Lower leg skin (tissue), 4 donors: Measurements from ENCODE around the gene TRPM3. TPM values are rescaled to one million over a fixed set of nuclear protein-coding genes. Genes with fewer than 3 reads are reported as not detected.
"Not testable (repeated sequence)": the region's sequence is repeated elsewhere in the genome, so short reads cannot be mapped to it uniquely, and the experiment has no call there.

Source experiments
- DNase-seq, 2 donors: peaks; one replicate each; pipeline ENCODE4 v3.0.0-alpha.2; 2019; ENCODE audit warnings: low spot score in 2 of 2
- H3K4me3 ChIP-seq: fragments of 200-600 bp; sonication (generic); 2 replicates; pipeline ENCODE4 v1.5.1; 2017; ENCODE audit warnings: mild to moderate bottlenecking, low read depth; ENCODE audit not compliant: poor library complexity, severe bottlenecking
- CTCF ChIP-seq, 3 donors: fragments of 450-650 bp; IDR thresholded peaks; one replicate each; pipeline ENCODE4 v1.5.1; 2016; ENCODE audit warnings: antibody characterized with exemption in 3 of 3, mild to moderate bottlenecking in 3 of 3, moderate library complexity in 2 of 3
- POLR2A ChIP-seq, 2 donors: fragments of 450-650 bp; IDR thresholded peaks; one replicate each; pipeline ENCODE4 v1.6.1; 2016 to 2017; ENCODE audit warnings: antibody characterized with exemption in 2 of 2, mild to moderate bottlenecking in 1 of 2, moderate library complexity in 1 of 2
- WGBS, 2 donors: methylation state at CpG; one replicate each; pipeline ENCODE4 v1.1.5; 2018; 5-methylcytosine and 5-hydroxymethylcytosine counted together
- intact Hi-C: fragments of 100-400 bp; cut with DNase I; formaldehyde crosslinking; loops from one replicate; pipeline ENCODE4 v1.15.0; 2023; ENCODE audit warnings: low total_unique reads
- total RNA-seq, 4 donors: library from RNA; depleted of rRNA; stranded (reverse); fragments of >200 nt; gene quantifications; one replicate each; pipeline ENCODE4 v1.1.0, GENCODE V29; 2016

TRPM3 gene
- total RNA-seq, 4 donors from 2014 or later, result 0.10 to 0.29 TPM; not detected in 2

- H3K4me3 ChIP-seq, result no peak overlapping the region
- intact Hi-C loops, result no loop called here
- TF ChIP-seq CTCF (IDR thresholded peaks at IDR 0.05) (no peak), POLR2A (IDR thresholded peaks at IDR 0.05) (no peak)
- WGBS, 2 donors, result 92 to 94% methylated on average over 1 of the region's 1 CpG
- DNase-seq, result no peak
Measured at GRCh38 chr9:70673844-70674243, 447.6 kb downstream of the TRPM3 start.

- no peak for DNase-seq
- WGBS, 2 donors, result 27 to 50% methylated on average over 1 of the region's 1 CpG
- H3K4me3 ChIP-seq, result no peak overlapping the region
- intact Hi-C loops, result no loop called here
- TF ChIP-seq POLR2A (IDR thresholded peaks at IDR 0.05), result no peak
- no peak for TF ChIP-seq CTCF (IDR thresholded peaks at IDR 0.05)
Measured at GRCh38 chr9:70672161-70672649, 449.2 kb downstream of the TRPM3 start.

- intact Hi-C loops, result no loop called here
- no peak for DNase-seq
- TF ChIP-seq POLR2A (IDR thresholded peaks at IDR 0.05), result no peak
- TF ChIP-seq CTCF (IDR thresholded peaks at IDR 0.05), result no peak
- no peak overlapping the region for H3K4me3 ChIP-seq
- 24 to 28% methylated on average over 3 of the region's 3 CpGs for WGBS, 2 donors
Measured at GRCh38 chr9:70668751-70669150, 452.7 kb downstream of the TRPM3 start.

- no peak for TF ChIP-seq POLR2A (IDR thresholded peaks at IDR 0.05)
- TF ChIP-seq CTCF (IDR thresholded peaks at IDR 0.05), result no peak
- no peak overlapping the region for H3K4me3 ChIP-seq
- no peak for DNase-seq
- intact Hi-C loops, result no loop called here
Measured at GRCh38 chr9:70658765-70659164, 462.7 kb downstream of the TRPM3 start.

GRCh38 chr9:70656281-70656680 lies 465.1 kb downstream of the TRPM3 start:
- DNase-seq, result no peak
- no peak for TF ChIP-seq POLR2A (IDR thresholded peaks at IDR 0.05)
- TF ChIP-seq CTCF (IDR thresholded peaks at IDR 0.05), result no peak
- H3K4me3 ChIP-seq, result no peak overlapping the region
- 42 to 56% methylated on average over 1 of the region's 1 CpG for WGBS, 2 donors
- intact Hi-C loops, result no loop called here

- TF ChIP-seq CTCF (IDR thresholded peaks at IDR 0.05) (no peak), POLR2A (IDR thresholded peaks at IDR 0.05) (no peak)
Measured at GRCh38 chr9:70654144-70654543, 467.3 kb downstream of the TRPM3 start.

GRCh38 chr9:70644627-70645026 lies 476.8 kb downstream of the TRPM3 start:
- intact Hi-C loops, result loop anchor here (10.0 kb wide), 1 partner anchor 600 kb away; no protein-coding TSS in a partner anchor
- DNase-seq, H3K4me3 ChIP-seq: not testable (repeated sequence)

More at GRCh38 chr9:70654144-70654543, 467.3 kb downstream of the TRPM3 start:
- intact Hi-C loops, result no loop called here
- DNase-seq, result no peak
- WGBS, 2 donors, result 81 to 84% methylated on average over 1 of the region's 1 CpG
- H3K4me3 ChIP-seq, result no peak overlapping the region
